Measurements from ENCODE around the gene CFH. TPM values are rescaled to one million over a fixed set of nuclear protein-coding genes. Genes with fewer than 3 reads are reported as not detected.

Gene CFH
- total and polyA plus RNA-seq, 2 donors (not counting 3 experiments of a cell fraction or from before 2014, with no cell fraction given) = 20.7 to 25.3 TPM

GRCh38 chr1:196640976-196641375 is 10.9 kb upstream of the CFH start:
- Histone ChIP-seq H2AFZ (ENCODE audit: low read depth, low read length) (no peak overlapping the region), H3K4me1 (ENCODE audit: control insufficient read depth, extremely low read depth, insufficient read depth, low read length) (no peaks in the 10 kb centered on the region), H3K9ac (replicated peaks; ENCODE audit: extremely low read depth, insufficient read depth, low read length) (no peak overlapping the region), H3K9me1 (replicated peaks; ENCODE audit: control insufficient read depth, extremely low read depth, insufficient read depth, low read length) (no peaks in the 10 kb centered on the region), H3K9me3 (replicated peaks; ENCODE audit: control insufficient read depth, insufficient read depth, low read length) (no peaks in the 10 kb centered on the region), H3K79me2 (ENCODE audit: control insufficient read depth, insufficient read depth, low read length) (no peaks in the 10 kb centered on the region), H3K27ac (ENCODE audit: insufficient read depth, low read depth, low read length) (no peak overlapping the region), H3K4me3 (replicated peaks in 1 of 3; ENCODE audit: insufficient read depth in 1 of 3, low read depth in 1 of 3, low read length in 3 of 3) (no peak overlapping the region), H3K27me3 (ENCODE audit: control insufficient read depth in 2 of 2, insufficient read depth in 2 of 2, low read length in 2 of 2) (no peaks in the 10 kb centered on the region), H4K20me1 (replicated peaks; ENCODE audit: control insufficient read depth, extremely low read depth, insufficient read depth, low read length) (no peaks in the 10 kb centered on the region), H3K36me3 (ENCODE audit: control insufficient read depth in 2 of 2, extremely low read depth in 1 of 2, insufficient read depth in 2 of 2, low read length in 2 of 2) (no peaks in the 10 kb centered on the region), H3K4me2 (ENCODE audit: insufficient read depth, low read length) (no peak overlapping the region)
- FAIRE-seq = no peak
- dilution Hi-C loops (cut with MboI; ENCODE audit: extremely low pct_ligation_motif_present, low sequenced_read_pairs) (no loop called here), intact Hi-C loops (cut with micrococcal nuclease) (no loop called here)
- DNase-seq (ENCODE audit: low read depth, low spot score) = no peak
- ChIA-PET CTCF (interaction anchor here (1.0 to 2.1 kb wide), 3 partner anchors 8 to 285 kb away, joined by 3 to 4 read pairs (median 3); partner anchors contain the start of gene CFH), POLR2A (no interaction called here)
- no TSS peak for BruUV-seq (replicated peaks)
- TF ChIP-seq MYC (IDR thresholded peaks at IDR 0.05; ENCODE audit: low read depth, low read length) (no peak), JUN (IDR thresholded peaks at IDR 0.05; ENCODE audit: borderline replicate concordance, insufficient read depth, insufficient read length, low read depth) (no peak), POLR2AphosphoS5 (IDR thresholded peaks at IDR 0.05; ENCODE audit: insufficient read depth, low read depth, low read length) (no peak), GATA2 (IDR thresholded peaks at IDR 0.05; ENCODE audit: insufficient read depth, insufficient read length, low read depth, low read length) (no peak), FOS (IDR thresholded peaks at IDR 0.05; ENCODE audit: borderline replicate concordance, insufficient read depth, low read length) (no peak)

- intact Hi-C loops (cut with micrococcal nuclease) = loop anchor here (5.0 kb wide), 1 partner anchor 83 kb away; no protein-coding TSS in a partner anchor
- H2AFZ ChIP-seq (ENCODE audit: low read depth, low read length) = no peak overlapping the region
- H3K9ac ChIP-seq (replicated peaks; ENCODE audit: extremely low read depth, insufficient read depth, low read length) = no peak overlapping the region
- TF ChIP-seq POLR2AphosphoS5 (IDR thresholded peaks at IDR 0.05; ENCODE audit: insufficient read depth, low read depth, low read length) = no peak
- no peak for TF ChIP-seq MAX (IDR thresholded peaks at IDR 0.05; ENCODE audit: insufficient read depth, insufficient read length)
- no peak for TF ChIP-seq GATA2 (IDR thresholded peaks at IDR 0.05; ENCODE audit: insufficient read depth, insufficient read length, low read depth, low read length)
- TF ChIP-seq POLR2A (IDR thresholded peaks at IDR 0.05; ENCODE audit: low read depth, low read length) = no peak
- TF ChIP-seq JUN (IDR thresholded peaks at IDR 0.05; ENCODE audit: borderline replicate concordance, insufficient read depth, insufficient read length, low read depth) = no peak
- DNase-seq (ENCODE audit: low read depth, low spot score) (no peak), FAIRE-seq (no peak)
- H4K20me1 ChIP-seq (replicated peaks; ENCODE audit: control insufficient read depth, extremely low read depth, insufficient read depth, low read length) = no peaks in the 10 kb centered on the region
- ChIA-PET POLR2A (no interaction called here), CTCF (interaction anchor here (0.9 to 1.1 kb wide), 2 partner anchors 11 to 331 kb away, joined by 3 to 4 read pairs; no protein-coding TSS in a partner anchor)
- BruUV-seq (replicated peaks) = no TSS peak
- H3K36me3 ChIP-seq (ENCODE audit: control insufficient read depth in 2 of 2, extremely low read depth in 1 of 2, insufficient read depth in 2 of 2, low read length in 2 of 2) = no peaks in the 10 kb centered on the region
- peaks cover 7% of the 10 kb centered on the region for H3K4me1 ChIP-seq (ENCODE audit: control insufficient read depth, extremely low read depth, insufficient read depth, low read length)
- dilution Hi-C loops (cut with MboI; ENCODE audit: extremely low pct_ligation_motif_present, low sequenced_read_pairs) = no loop called here
- H3K79me2 ChIP-seq (ENCODE audit: control insufficient read depth, insufficient read depth, low read length) = no peaks in the 10 kb centered on the region
- H3K4me3 ChIP-seq (replicated peaks in 1 of 3; ENCODE audit: insufficient read depth in 1 of 3, low read depth in 1 of 3, low read length in 3 of 3) = no peak overlapping the region
- no peak overlapping the region for H3K4me2 ChIP-seq (ENCODE audit: insufficient read depth, low read length)
- H3K9me3 ChIP-seq (replicated peaks; ENCODE audit: control insufficient read depth, insufficient read depth, low read length) = no peaks in the 10 kb centered on the region
- H3K27ac ChIP-seq (ENCODE audit: insufficient read depth, low read depth, low read length) = no peak overlapping the region
- no peaks in the 10 kb centered on the region for H3K27me3 ChIP-seq (ENCODE audit: control insufficient read depth in 2 of 2, insufficient read depth in 2 of 2, low read length in 2 of 2)
- no peaks in the 10 kb centered on the region for H3K9me1 ChIP-seq (replicated peaks; ENCODE audit: control insufficient read depth, extremely low read depth, insufficient read depth, low read length)
Measured at GRCh38 chr1:196649990-196650389, 1.9 kb upstream of the CFH start.

Measured in endothelial cell of umbilical vein (primary cell).